ENCODE results near the gene DOCK11.

GRCh38 chrX:118593407-118593806, 97.8 kb downstream of the DOCK11 start:
- no peak for TF ChIP-seq EZH2 (IDR thresholded peaks at IDR 0.05; ENCODE audit: borderline replicate concordance, insufficient read depth, low read depth, low read length, poor library complexity, severe bottlenecking)
- TF ChIP-seq, protein P1, sequence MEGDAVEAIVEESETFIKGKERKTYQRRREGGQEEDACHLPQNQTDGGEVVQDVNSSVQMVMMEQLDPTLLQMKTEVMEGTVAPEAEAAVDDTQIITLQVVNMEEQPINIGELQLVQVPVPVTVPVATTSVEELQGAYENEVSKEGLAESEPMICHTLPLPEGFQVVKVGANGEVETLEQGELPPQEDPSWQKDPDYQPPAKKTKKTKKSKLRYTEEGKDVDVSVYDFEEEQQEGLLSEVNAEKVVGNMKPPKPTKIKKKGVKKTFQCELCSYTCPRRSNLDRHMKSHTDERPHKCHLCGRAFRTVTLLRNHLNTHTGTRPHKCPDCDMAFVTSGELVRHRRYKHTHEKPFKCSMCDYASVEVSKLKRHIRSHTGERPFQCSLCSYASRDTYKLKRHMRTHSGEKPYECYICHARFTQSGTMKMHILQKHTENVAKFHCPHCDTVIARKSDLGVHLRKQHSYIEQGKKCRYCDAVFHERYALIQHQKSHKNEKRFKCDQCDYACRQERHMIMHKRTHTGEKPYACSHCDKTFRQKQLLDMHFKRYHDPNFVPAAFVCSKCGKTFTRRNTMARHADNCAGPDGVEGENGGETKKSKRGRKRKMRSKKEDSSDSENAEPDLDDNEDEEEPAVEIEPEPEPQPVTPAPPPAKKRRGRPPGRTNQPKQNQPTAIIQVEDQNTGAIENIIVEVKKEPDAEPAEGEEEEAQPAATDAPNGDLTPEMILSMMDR (IDR thresholded peaks at IDR 0.05) = no peak
